Measurements from ENCODE around the gene RIMS4.

Gene RIMS4

DNA sequence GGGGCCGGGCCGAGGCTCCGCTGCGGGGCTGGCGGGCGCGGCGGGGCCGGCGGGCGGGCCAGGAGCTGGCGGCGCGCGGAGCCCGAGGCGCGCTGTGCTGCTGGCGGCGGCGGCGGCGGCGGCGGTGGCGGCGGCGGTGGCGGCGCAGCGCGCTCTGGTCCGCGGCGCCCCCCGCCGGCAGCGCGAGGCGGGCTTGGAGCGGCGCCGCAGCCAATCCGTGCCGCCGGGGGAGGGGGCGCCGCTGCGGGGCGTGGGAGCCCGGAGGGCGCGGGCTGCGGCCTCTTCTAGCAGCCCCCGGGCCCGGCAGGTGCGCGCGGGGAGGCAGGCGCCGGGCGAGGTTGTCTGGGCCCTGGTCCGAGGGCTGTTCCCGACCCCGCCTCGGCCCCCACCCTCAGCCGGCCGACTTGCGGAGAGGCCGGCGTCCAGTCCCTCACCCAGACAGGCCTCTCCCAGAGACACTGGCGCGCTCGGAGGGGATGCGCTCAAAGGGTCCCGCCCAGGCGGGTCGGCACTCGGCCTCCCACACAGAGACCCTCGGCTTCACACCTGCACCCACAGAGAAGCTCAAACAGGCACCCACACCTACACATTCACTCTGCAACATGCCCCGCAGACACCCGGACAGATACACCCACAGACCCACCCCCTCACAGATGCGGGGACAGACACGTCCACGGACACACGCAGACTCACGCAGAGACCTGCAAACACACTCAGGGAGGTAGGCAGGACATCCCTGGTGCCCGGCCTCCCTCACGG lies at the start of gene RIMS4:
RIMS4 (minus strand) TSS at position 156 of the 759 bp plus-strand sequence. CDS start 275 bp downstream, outside the sequence.
- no peak for DNase-seq (ENCODE audit: low spot score)

DNA sequence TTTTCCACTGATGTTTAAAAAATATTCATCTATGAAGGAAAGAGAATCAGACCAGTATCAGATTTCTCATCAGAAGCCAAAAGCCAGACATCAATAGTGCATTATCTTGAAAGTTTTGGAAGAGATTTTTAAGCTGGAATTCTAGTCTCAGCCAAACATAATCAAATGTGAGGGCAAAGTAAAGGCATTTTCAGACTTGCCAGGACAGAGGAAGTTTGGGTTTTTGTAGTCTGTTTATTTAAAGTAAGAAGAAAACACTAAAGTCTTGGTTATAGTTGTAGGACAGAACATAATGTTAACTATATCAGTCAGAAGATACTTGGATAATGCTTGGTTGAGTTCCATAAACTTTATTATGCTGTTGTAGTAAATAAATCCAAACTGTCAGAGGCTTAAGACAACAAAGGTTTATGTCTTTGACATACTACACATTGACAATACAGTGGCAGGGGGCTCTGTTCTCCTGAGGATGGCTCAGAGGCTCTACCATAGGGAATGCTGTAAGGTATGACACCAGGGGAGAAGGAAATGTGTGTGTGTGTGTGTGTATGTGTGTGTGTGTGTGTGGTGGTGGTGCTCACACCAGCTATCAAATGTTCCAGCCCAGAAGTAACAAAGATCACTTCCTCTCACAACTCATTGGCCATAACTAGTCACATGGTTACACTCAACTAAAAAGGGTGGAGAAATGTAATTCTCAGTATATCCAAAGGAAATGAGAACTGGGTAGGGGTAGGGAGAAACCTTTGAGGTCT lies 48.4 kb upstream of the RIMS4 start:
- no peak for DNase-seq (ENCODE audit: low spot score)

GRCh38 chr20:44856856-44857448 lies 46.6 kb upstream of the RIMS4 start:
- no peak for DNase-seq (ENCODE audit: low spot score)

GRCh38 chr20:44856442-44856841 lies 46.1 kb upstream of the RIMS4 start:
- DNase-seq (ENCODE audit: low spot score): no peak

DNA sequence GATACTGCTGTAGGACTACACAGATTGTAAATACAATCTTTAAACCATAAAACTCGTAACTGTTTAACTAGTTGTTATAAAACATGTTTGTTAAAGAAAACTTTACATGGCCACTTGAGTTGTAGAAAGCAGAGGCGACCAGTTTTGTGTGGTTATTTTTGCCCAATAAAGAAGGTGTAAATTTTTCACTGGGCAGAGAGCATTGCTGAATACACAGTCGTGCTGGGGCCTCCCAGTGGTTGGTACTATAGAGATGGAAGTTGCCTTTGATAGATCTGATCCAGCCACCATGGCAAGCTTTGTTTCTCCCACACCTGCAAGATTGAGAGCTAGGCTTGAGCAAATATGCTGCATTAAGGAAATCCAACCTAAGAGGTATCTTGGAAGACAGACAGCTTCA lies 41.2 kb upstream of the RIMS4 start:
- DNase-seq (ENCODE audit: low spot score): no peak

GRCh38 chr20:44850837-44851236 lies 40.5 kb upstream of the RIMS4 start:
- no peak for DNase-seq (ENCODE audit: low spot score)

- DNase-seq (ENCODE audit: low spot score): no peak
Observed at GRCh38 chr20:44850272-44850671, 39.9 kb upstream of the RIMS4 start.

DNA sequence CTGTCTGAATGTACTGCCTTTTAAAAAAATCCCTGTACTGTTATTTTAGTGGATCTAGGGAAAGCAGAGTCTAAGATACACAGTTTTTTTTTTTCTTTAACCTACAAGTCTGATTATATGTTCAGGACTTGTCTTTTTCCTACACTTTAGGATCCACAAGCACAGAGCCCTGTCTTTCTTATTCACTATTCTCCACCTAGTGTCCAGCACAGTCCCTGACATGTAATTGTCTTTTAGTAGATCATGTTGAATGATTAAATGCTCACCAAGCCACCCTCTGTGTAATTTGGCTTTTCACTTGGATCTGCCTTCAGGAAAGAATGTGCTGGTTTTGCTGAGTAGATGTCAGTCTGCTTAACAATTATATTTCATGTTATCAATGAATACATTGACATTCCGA lies 39.4 kb upstream of the RIMS4 start:
- no peak for DNase-seq (ENCODE audit: low spot score)

GRCh38 chr20:44848254-44849015 lies 38.1 kb upstream of the RIMS4 start:
- no peak for DNase-seq (ENCODE audit: low spot score)

DNA sequence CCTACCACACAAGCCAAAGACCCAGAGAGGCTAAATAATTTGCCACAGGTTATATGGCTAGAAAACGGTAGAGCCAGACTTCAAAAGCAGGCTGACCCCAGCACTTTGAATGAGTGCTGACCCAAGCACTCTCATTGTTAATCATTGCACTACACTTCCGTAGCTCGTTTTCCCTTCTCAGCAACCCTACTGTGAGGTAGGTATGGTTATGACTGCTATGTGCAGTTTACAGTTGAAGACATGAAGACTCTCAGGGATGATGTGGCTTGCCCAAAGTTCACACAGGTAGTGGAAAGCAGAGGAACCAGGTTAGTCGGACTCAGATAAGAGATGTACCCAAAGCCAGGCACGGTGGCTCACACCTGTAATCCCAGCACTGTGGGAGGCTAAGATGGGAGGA lies 33.5 kb upstream of the RIMS4 start:
- DNase-seq (ENCODE audit: low spot score): no peak

GRCh38 chr20:44841955-44842354 lies 31.6 kb upstream of the RIMS4 start:
- no peak for DNase-seq (ENCODE audit: low spot score)

GRCh38 chr20:44840826-44841225 lies 30.5 kb upstream of the RIMS4 start:
- no peak for DNase-seq (ENCODE audit: low spot score)

- DNase-seq (ENCODE audit: low spot score): no peak
Observed at GRCh38 chr20:44839481-44839880, 29.1 kb upstream of the RIMS4 start.

DNA sequence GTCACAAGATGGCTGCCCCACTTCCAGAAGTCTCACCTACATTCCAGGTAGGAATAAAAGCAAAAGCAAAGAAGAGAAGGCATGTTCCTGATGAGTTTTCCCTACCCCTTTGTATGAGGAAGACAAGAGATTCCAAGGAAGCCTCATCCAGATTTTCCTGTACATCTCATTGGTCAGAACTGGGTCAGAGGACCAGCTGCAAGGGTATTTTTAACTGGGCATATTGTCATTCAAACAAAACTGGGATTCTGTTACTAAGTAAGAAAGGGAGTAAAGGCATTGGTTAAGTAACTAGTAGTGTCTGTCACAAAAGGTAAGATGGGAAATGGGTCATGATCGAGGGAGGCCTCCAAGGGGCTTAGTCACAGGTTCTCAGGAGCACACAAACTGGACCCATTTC lies 28.2 kb upstream of the RIMS4 start:
- no peak for DNase-seq (ENCODE audit: low spot score)

GRCh38 chr20:44837946-44838345 lies 27.6 kb upstream of the RIMS4 start:
- DNase-seq (ENCODE audit: low spot score): no peak

DNA sequence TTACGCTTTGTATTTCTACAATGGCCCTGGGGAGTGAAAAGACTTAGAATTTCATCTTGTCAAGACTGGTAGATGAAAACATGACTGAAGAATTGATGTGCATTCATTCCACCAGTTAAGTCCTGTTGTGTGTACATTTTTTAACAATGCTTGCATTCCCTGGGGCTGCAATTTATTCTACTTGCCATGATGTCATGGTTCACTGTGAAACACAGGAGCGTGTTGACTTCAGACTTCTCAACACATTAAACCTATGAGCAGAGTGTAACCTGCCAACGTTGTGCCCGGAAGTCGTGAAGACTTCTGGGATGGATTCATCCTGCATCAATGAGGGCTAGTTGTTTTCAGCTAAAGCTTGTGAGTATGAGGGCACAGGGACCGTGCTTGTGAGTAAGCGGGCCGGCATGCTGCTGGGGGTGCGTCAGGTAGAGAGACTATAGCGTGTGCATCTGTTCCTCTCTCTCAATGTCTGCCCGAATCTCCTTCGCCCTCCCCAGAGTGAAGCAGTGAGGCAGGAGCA lies 26.3 kb upstream of the RIMS4 start:
- DNase-seq (ENCODE audit: low spot score): no peak

DNA sequence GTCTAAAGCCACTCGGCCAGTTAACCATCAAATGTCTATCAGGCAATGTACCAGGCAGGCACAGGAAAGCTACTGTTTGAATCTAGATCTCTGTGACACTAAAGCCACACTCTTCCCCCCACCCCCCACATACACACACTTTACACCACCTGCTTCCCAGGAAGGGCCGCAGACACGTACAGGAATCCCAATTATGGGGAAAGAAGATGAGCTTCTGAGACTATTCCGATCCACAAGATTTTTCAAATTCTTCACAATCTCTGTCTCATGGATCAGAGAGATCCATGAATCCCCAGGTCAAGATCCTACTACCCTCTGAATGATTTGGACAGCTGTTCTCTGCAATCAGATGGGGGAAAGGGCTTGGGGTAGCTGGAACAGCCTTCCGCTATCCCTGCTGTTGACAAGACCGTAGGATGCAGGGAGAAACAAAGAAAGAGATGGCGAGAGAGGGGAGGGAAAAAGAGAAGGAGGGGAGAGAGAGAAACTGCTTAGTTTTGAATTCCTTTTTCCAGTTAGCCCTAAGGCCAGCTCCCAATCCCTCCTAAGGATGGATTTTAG lies 25.4 kb upstream of the RIMS4 start:
- no peak for DNase-seq (ENCODE audit: low spot score)

DNA sequence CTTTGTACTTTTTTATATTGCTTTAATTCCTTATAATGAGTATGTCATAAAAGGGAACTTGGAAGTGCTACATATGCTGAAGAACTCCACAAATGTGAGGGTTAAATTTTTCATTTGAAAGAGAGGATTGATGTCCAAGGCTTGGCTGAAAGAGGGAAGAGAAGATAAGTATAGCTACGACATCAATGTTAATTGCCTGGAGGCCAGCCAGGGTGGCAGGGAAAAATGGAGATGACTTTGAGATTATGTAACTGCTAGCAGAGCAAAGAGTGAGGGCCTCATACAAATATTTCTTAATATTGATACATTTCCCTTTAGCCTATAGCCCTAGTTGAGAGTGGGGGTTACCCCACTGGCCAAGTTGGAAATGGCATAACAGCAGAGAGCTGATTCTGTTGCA lies 24.8 kb upstream of the RIMS4 start:
- no peak for DNase-seq (ENCODE audit: low spot score)

DNA sequence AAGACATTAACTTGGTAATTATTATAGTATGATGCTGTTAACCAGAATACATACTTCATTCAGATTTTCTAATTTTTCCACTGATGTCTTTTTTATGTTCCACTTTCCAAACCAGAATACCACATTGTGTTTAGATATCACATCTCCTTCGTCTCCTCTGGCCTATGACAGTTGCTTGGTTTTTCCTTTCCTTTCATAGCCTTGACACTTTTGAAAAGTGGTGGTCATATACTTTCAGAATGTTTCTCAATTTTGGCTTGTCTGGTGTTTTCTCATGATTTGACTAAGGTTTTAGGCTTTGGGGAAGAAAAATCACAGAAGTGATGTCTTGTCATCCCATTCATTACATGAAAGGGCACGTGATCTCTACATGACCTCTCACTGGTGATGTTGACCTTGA lies 24.3 kb upstream of the RIMS4 start:
- no peak for DNase-seq (ENCODE audit: low spot score)

- no peak for DNase-seq (ENCODE audit: low spot score)
Observed at GRCh38 chr20:44833437-44833836, 23.1 kb upstream of the RIMS4 start.

GRCh38 chr20:44832724-44833123 lies 22.4 kb upstream of the RIMS4 start:
- DNase-seq (ENCODE audit: low spot score): no peak

- DNase-seq (ENCODE audit: low spot score): no peak
Observed at GRCh38 chr20:44830995-44831394, 20.6 kb upstream of the RIMS4 start.
